ENCODE data around the gene GPR89A.

The GPR89A gene

GRCh38 chr1:145696630-145696960 is 88.8 kb downstream of the GPR89A start:
- H3K9ac ChIP-seq (ENCODE audit: insufficient read length, low read depth): no peak overlapping the region
- no peak overlapping the region for H3K4me3 ChIP-seq (ENCODE audit: insufficient read length, low read depth)
- H3K27me3 ChIP-seq (ENCODE audit: insufficient read depth, insufficient read length): peaks cover 7% of the 10 kb centered on the region
- H3K36me3 ChIP-seq (ENCODE audit: insufficient read depth, insufficient read length, low read length): no peaks in the 10 kb centered on the region
- DNase-seq (ENCODE audit: low read depth, low spot score): no peak
- TF ChIP-seq YY1 (IDR thresholded peaks at IDR 0.05; ENCODE audit: insufficient read depth, insufficient read length) (no peak), ZNF274 (IDR thresholded peaks at IDR 0.05; ENCODE audit: low read depth, low read length) (no peak), SUZ12 (IDR thresholded peaks at IDR 0.05; ENCODE audit: extremely low read depth, insufficient read depth, insufficient read length) (no peak)
- no peaks in the 10 kb centered on the region for H3K9me3 ChIP-seq (ENCODE audit: insufficient read depth, low read length)
- H3K4me1 ChIP-seq (ENCODE audit: insufficient read depth, insufficient read length): no peaks in the 10 kb centered on the region

DNA sequence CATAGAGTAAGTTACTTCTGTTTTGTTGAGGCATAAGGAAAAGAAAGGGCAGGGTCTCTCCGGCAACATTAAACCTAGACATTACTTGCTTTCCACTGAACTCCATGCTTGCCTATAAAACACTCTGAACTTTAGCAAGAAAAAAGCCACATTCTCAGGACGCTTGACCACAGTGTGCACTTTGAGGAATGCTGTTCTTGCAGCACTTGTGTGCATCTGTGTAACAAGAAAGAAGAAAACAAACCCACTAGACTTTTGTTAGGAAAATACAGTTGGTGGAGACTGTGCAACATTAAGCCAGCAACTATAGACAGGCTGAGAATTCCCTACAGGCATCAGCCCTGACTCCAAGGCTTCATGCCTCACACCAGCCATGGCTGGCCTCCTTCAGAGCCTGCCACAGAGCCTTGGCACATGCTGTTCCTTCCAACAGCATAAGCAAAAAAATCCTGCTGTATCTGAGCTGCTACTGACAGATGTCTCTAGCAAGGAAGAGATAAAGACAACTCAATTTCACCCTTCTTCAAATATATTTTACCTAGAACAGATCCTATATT is 93.6 kb downstream of the GPR89A start:
- TF ChIP-seq SUZ12 (IDR thresholded peaks at IDR 0.05; ENCODE audit: extremely low read depth, insufficient read depth, insufficient read length): no peak
- no peak for TF ChIP-seq ZNF274 (IDR thresholded peaks at IDR 0.05; ENCODE audit: low read depth, low read length)
- DNase-seq (ENCODE audit: low read depth, low spot score): no peak
- peaks cover 4% of the 10 kb centered on the region for H3K27me3 ChIP-seq (ENCODE audit: insufficient read depth, insufficient read length)
- H3K4me1 ChIP-seq (ENCODE audit: insufficient read depth, insufficient read length): no peaks in the 10 kb centered on the region
- no peaks in the 10 kb centered on the region for H3K9me3 ChIP-seq (ENCODE audit: insufficient read depth, low read length)
- no peak overlapping the region for H3K4me3 ChIP-seq (ENCODE audit: insufficient read length, low read depth)
- H3K36me3 ChIP-seq (ENCODE audit: insufficient read depth, insufficient read length, low read length): no peaks in the 10 kb centered on the region
- H3K9ac ChIP-seq (ENCODE audit: insufficient read length, low read depth): no peak overlapping the region

GRCh38 chr1:145702052-145702451 is 94.3 kb downstream of the GPR89A start:
- TF ChIP-seq ZNF274 (IDR thresholded peaks at IDR 0.05; ENCODE audit: low read depth, low read length) (no peak), SUZ12 (IDR thresholded peaks at IDR 0.05; ENCODE audit: extremely low read depth, insufficient read depth, insufficient read length) (no peak), YY1 (IDR thresholded peaks at IDR 0.05; ENCODE audit: insufficient read depth, insufficient read length) (no peak)

GRCh38 chr1:145702826-145703225 is 95.0 kb downstream of the GPR89A start:
- Histone ChIP-seq H3K36me3 (ENCODE audit: insufficient read depth, insufficient read length, low read length) (no peaks in the 10 kb centered on the region), H3K9ac (ENCODE audit: insufficient read length, low read depth) (no peak overlapping the region), H3K4me3 (ENCODE audit: insufficient read length, low read depth) (no peak overlapping the region), H3K27me3 (ENCODE audit: insufficient read depth, insufficient read length) (peaks cover 4% of the 10 kb centered on the region), H3K9me3 (ENCODE audit: insufficient read depth, low read length) (no peaks in the 10 kb centered on the region), H3K4me1 (ENCODE audit: insufficient read depth, insufficient read length) (peaks cover 7% of the 10 kb centered on the region)
- no peak for DNase-seq (ENCODE audit: low read depth, low spot score)
- TF ChIP-seq YY1 (IDR thresholded peaks at IDR 0.05; ENCODE audit: insufficient read depth, insufficient read length) (no peak), SUZ12 (IDR thresholded peaks at IDR 0.05; ENCODE audit: extremely low read depth, insufficient read depth, insufficient read length) (no peak), ZNF274 (IDR thresholded peaks at IDR 0.05; ENCODE audit: low read depth, low read length) (no peak)

More at GRCh38 chr1:145702052-145702451, 94.3 kb downstream of the GPR89A start:
- Histone ChIP-seq H3K9me3 (ENCODE audit: insufficient read depth, low read length) (no peaks in the 10 kb centered on the region), H3K27me3 (ENCODE audit: insufficient read depth, insufficient read length) (peaks cover 4% of the 10 kb centered on the region), H3K9ac (ENCODE audit: insufficient read length, low read depth) (no peak overlapping the region), H3K4me3 (ENCODE audit: insufficient read length, low read depth) (no peak overlapping the region), H3K4me1 (ENCODE audit: insufficient read depth, insufficient read length) (peaks cover under 1% of the 10 kb centered on the region), H3K36me3 (ENCODE audit: insufficient read depth, insufficient read length, low read length) (no peaks in the 10 kb centered on the region)
- no peak for DNase-seq (ENCODE audit: low read depth, low spot score)

DNA sequence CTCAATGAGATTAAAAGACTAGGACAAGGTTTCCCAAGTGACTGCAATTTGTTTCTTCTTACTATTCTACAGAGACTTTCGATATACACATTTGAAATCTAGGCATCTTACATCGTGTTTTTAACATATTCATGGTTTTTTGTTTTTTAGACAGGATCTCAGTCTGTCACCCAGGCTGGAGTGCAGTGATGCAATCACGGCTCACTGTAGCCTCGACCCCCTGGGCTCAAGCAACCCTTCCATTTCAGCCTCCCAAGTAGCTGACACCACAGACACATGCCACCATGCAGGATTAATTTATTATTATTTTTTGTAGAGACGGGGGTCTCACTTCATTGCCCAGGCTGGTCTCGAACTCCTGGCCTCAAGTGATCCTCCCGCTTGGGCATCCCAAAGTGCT is 97.8 kb downstream of the GPR89A start:
- H3K9ac ChIP-seq (ENCODE audit: insufficient read length, low read depth): no peak overlapping the region
- DNase-seq (ENCODE audit: low read depth, low spot score): no peak
- H3K9me3 ChIP-seq (ENCODE audit: insufficient read depth, low read length): no peaks in the 10 kb centered on the region
- H3K4me3 ChIP-seq (ENCODE audit: insufficient read length, low read depth): no peak overlapping the region
- H3K36me3 ChIP-seq (ENCODE audit: insufficient read depth, insufficient read length, low read length): no peaks in the 10 kb centered on the region
- peaks cover 10% of the 10 kb centered on the region for H3K4me1 ChIP-seq (ENCODE audit: insufficient read depth, insufficient read length)
- TF ChIP-seq SUZ12 (IDR thresholded peaks at IDR 0.05; ENCODE audit: extremely low read depth, insufficient read depth, insufficient read length) (no peak), YY1 (IDR thresholded peaks at IDR 0.05; ENCODE audit: insufficient read depth, insufficient read length) (no peak), ZNF274 (IDR thresholded peaks at IDR 0.05; ENCODE audit: low read depth, low read length) (no peak)
- H3K27me3 ChIP-seq (ENCODE audit: insufficient read depth, insufficient read length): no peaks in the 10 kb centered on the region

- Histone ChIP-seq H3K4me1 (ENCODE audit: insufficient read depth, insufficient read length) (peaks cover 10% of the 10 kb centered on the region), H3K9me3 (ENCODE audit: insufficient read depth, low read length) (no peaks in the 10 kb centered on the region), H3K4me3 (ENCODE audit: insufficient read length, low read depth) (no peak overlapping the region), H3K27me3 (ENCODE audit: insufficient read depth, insufficient read length) (no peaks in the 10 kb centered on the region), H3K9ac (ENCODE audit: insufficient read length, low read depth) (no peak overlapping the region), H3K36me3 (ENCODE audit: insufficient read depth, insufficient read length, low read length) (no peaks in the 10 kb centered on the region)
- no peak for DNase-seq (ENCODE audit: low read depth, low spot score)
- TF ChIP-seq YY1 (IDR thresholded peaks at IDR 0.05; ENCODE audit: insufficient read depth, insufficient read length) (no peak), SUZ12 (IDR thresholded peaks at IDR 0.05; ENCODE audit: extremely low read depth, insufficient read depth, insufficient read length) (no peak), ZNF274 (IDR thresholded peaks at IDR 0.05; ENCODE audit: low read depth, low read length) (no peak)
Observed at GRCh38 chr1:145706086-145706664, 98.4 kb downstream of the GPR89A start.

GRCh38 chr1:145707183-145707867 is 99.5 kb downstream of the GPR89A start, which contains the start of gene PDZK1:
TSS of gene PDZK1 (minus strand) at chr1:145707368. CDS start at chr1:145688021, 19,347 bp downstream.
- no peak for DNase-seq (ENCODE audit: low read depth, low spot score)

More at GRCh38 chr1:145707183-145707867, 99.5 kb downstream of the GPR89A start, which contains the start of gene PDZK1:
- TF ChIP-seq ZNF274 (IDR thresholded peaks at IDR 0.05; ENCODE audit: low read depth, low read length) (no peak), YY1 (IDR thresholded peaks at IDR 0.05; ENCODE audit: insufficient read depth, insufficient read length) (no peak), SUZ12 (IDR thresholded peaks at IDR 0.05; ENCODE audit: extremely low read depth, insufficient read depth, insufficient read length) (no peak)
- H3K9me3 ChIP-seq (ENCODE audit: insufficient read depth, low read length): no peaks in the 10 kb centered on the region
- peaks cover 10% of the 10 kb centered on the region for H3K4me1 ChIP-seq (ENCODE audit: insufficient read depth, insufficient read length)
- H3K36me3 ChIP-seq (ENCODE audit: insufficient read depth, insufficient read length, low read length): no peaks in the 10 kb centered on the region
- H3K4me3 ChIP-seq (ENCODE audit: insufficient read length, low read depth): no peak within 1 kb of the TSS
- H3K27me3 ChIP-seq (ENCODE audit: insufficient read depth, insufficient read length): no peaks in the 10 kb centered on the region
- no peak within 1 kb of the TSS for H3K9ac ChIP-seq (ENCODE audit: insufficient read length, low read depth)

All from NT2/D1 (cell line).